K562 (cell line): ENCODE measurements around the gene TRAF7. TPM values are rescaled to one million over a fixed set of nuclear protein-coding genes. Genes with fewer than 3 reads are reported as not detected.
A peak's percentile ranks its signal among the peaks of the same experiment; 100 is the strongest.

ENCODE experiments used
- CCNT2 ChIP-seq: IDR thresholded peaks from 2 replicates; pipeline ENCODE4 v1.6.1; 2011; ENCODE audit warnings: borderline replicate concordance, low read depth, mild to moderate bottlenecking, moderate library complexity, mixed read lengths, low read length; ENCODE audit not compliant: insufficient read length; ENCODE audit errors: extremely low read depth
- CUX1 ChIP-seq: fragments of 200-800 bp; sonication (Bioruptor generic); IDR thresholded peaks from 2 replicates; pipeline ENCODE4 v1.6.1; 2016; ENCODE audit warnings: missing genetic modification characterization, missing compliant biosample characterization
- DDX20 ChIP-seq: fragments of 450-650 bp; IDR thresholded peaks from 2 replicates; pipeline ENCODE4 v1.6.1; 2016; ENCODE audit warnings: missing genetic modification characterization, low read depth, mild to moderate bottlenecking, missing compliant biosample characterization, moderate library complexity
- ELF2 ChIP-seq: fragments of 250-450 bp; sonication (Bioruptor Pico); IDR thresholded peaks from 2 replicates; pipeline ENCODE4 v1.5.0; 2021; ENCODE audit warnings: mild to moderate bottlenecking
- MLLT1 ChIP-seq, 2 experiments: fragments of 450-650 bp; IDR thresholded peaks; 2 replicates each; pipeline ENCODE4 v1.6.1; 2016
- POLR3G ChIP-seq: IDR thresholded peaks from 2 replicates; pipeline ENCODE4 v1.6.1; 2011; ENCODE audit not compliant: insufficient read length, insufficient replicate concordance; ENCODE audit errors: extremely low read depth
- ZNF316 ChIP-seq: fragments of 450-650 bp; IDR thresholded peaks from 2 replicates; pipeline ENCODE4 v1.6.1; 2016
- ZNF740 ChIP-seq, 3 experiments: fragments of 200-800 bp in 1 of 3; sonication (Bioruptor generic) in 1 of 3; sonication (generic) in 1 of 3; formaldehyde crosslinking in 1 of 3; IDR thresholded peaks; 2 replicates each; pipeline versions ENCODE4 v1.6.1 to v1.8.0; 2016 to 2022; ENCODE audit warnings: mild to moderate bottlenecking in 2 of 3, missing compliant biosample characterization in 2 of 3, missing genetic modification characterization in 2 of 3, missing genetic modification reagents in 1 of 3
- polyA plus RNA-seq, 8 experiments: library from polyadenylated mRNA; depleted of rRNA in 4 of 8; stranded (reverse) in 5 of 8; unstranded in 3 of 8; fragments of >200 nt; fragmentation: Nextera tagmentation in 2 of 8; fragmentation: Illumina TruSeq in 1 of 8; extraction: Ambion mirVana in 2 of 8; extraction: Trizol in 1 of 8; gene quantifications; 2 replicates each; pipeline versions ENCODE4 v1.2.1 to v1.2.3, GENCODE V29; 2011 to 2014; ENCODE audit warnings: inconsistent platforms in 1 of 8, missing spikeins in 1 of 8
- total RNA-seq, 7 experiments: library from RNA; depleted of rRNA in 6 of 7; stranded (reverse); fragments of >200 nt in 6 of 7; fragmentation: Illumina TruSeq in 2 of 7; extraction: Trizol in 2 of 7; gene quantifications; 2 replicates each; pipeline versions ENCODE4 v1.2.1 to v1.2.3, GENCODE V29; 2011 to 2021; ENCODE audit warnings: low replicate concordance in 1 of 7
- TF ChIP-seq, protein P1 (sequence below): IDR thresholded peaks from 2 replicates; pipeline ENCODE4 v1.6.1; 2011; ENCODE audit warnings: borderline replicate concordance, low read depth, mild to moderate bottlenecking, moderate library complexity, low read length; ENCODE audit not compliant: insufficient read depth, poor library complexity, severe bottlenecking
- TF ChIP-seq, protein P2 (sequence below): fragments of 250-450 bp; sonication (Bioruptor Pico); IDR thresholded peaks from 2 replicates; pipeline ENCODE4 v1.8.0; 2021; ENCODE audit warnings: moderate library complexity, mild to moderate bottlenecking, inconsistent platforms

TRAF7 gene
- total and polyA plus RNA-seq, 9 of the 15 experiments (the other 6 are each of a cell fraction or from before 2014, with no cell fraction given), result 1.1 to 113 (median 41.6) TPM

DNA sequence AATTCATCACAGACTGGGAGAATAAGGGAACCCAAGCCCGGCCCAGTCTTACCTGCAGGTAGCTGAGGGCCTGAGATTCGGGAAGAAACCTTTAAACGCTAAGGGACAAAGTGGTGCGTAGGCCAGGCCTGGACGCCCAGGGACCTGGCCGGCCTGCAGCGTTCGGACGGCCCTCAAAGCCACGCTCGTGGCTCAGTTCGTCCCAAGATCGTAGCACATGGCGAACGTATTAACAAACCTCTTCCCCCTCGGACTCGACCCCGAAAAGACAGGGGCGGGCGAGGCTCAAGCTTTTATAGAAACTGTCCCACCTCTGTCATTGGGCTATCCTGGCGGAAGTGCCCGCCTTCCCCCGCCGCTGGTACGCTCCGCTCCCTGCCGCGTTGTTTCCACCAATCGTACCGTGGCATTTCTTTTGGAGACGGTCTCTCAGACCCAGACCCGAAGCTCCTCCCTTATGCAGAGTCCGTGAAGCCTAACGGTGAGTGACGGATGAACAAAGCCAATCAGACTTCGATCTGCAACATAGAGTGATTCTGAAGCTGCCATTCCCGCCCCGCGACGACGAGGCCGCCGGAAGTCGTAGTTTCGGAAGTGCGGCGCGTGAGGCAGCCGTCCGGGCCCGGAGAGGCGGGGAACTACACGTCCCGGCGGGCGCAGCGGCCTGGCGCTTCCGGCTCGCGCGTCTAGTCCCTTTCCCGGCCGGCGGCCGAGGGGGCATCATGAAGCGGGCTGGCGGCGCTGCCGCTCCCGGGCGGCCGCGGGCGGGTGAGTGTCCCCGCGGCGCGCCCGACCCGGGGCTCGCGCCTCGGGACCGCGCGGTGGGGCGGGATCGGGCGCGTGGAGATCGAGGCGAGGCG is at the start of gene TRAF7 (continued):
- TF ChIP-seq CUX1 (no peak), ELF2 (peak; percentile 92), POLR3G (no peak), CCNT2 (peak; percentile 48), ZNF316 (no peak), MLLT1 (IDR thresholded peaks at IDR 0.05) (peak; percentile 90 to 91), DDX20 (no peak), ZNF740 (CRISPR knock-in tag; IDR thresholded peaks at IDR 0.05) (no peak), ZNF740 (tag; IDR thresholded peaks at IDR 0.05) (no peak)
- TF ChIP-seq, protein P1, sequence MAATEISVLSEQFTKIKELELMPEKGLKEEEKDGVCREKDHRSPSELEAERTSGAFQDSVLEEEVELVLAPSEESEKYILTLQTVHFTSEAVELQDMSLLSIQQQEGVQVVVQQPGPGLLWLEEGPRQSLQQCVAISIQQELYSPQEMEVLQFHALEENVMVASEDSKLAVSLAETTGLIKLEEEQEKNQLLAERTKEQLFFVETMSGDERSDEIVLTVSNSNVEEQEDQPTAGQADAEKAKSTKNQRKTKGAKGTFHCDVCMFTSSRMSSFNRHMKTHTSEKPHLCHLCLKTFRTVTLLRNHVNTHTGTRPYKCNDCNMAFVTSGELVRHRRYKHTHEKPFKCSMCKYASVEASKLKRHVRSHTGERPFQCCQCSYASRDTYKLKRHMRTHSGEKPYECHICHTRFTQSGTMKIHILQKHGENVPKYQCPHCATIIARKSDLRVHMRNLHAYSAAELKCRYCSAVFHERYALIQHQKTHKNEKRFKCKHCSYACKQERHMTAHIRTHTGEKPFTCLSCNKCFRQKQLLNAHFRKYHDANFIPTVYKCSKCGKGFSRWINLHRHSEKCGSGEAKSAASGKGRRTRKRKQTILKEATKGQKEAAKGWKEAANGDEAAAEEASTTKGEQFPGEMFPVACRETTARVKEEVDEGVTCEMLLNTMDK, result peak; percentile 48
- TF ChIP-seq, protein P2, sequence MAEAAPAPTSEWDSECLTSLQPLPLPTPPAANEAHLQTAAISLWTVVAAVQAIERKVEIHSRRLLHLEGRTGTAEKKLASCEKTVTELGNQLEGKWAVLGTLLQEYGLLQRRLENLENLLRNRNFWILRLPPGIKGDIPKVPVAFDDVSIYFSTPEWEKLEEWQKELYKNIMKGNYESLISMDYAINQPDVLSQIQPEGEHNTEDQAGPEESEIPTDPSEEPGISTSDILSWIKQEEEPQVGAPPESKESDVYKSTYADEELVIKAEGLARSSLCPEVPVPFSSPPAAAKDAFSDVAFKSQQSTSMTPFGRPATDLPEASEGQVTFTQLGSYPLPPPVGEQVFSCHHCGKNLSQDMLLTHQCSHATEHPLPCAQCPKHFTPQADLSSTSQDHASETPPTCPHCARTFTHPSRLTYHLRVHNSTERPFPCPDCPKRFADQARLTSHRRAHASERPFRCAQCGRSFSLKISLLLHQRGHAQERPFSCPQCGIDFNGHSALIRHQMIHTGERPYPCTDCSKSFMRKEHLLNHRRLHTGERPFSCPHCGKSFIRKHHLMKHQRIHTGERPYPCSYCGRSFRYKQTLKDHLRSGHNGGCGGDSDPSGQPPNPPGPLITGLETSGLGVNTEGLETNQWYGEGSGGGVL (CRISPR knock-in tag), result no peak
